Ureter (tissue), 1 donor: ENCODE measurements around the gene GOLGA6L2. TPM values are rescaled to one million over a fixed set of nuclear protein-coding genes. Genes with fewer than 3 reads are reported as not detected.
"Not testable (repeated sequence)": the region's sequence is repeated elsewhere in the genome, so short reads cannot be mapped to it uniquely, and the experiment has no call there.

Experiments used
- DNase-seq: peaks from one replicate; pipeline ENCODE4 v3.0.0-alpha.2; 2020; ENCODE audit warnings: low spot score
- total RNA-seq: library from RNA; stranded (reverse); gene quantifications from one replicate; pipeline ENCODE4 v1.2.4, GENCODE V29; 2023
- donor health status: DM: yes; HTN: yes; CAD: no.

Gene GOLGA6L2, protein sequence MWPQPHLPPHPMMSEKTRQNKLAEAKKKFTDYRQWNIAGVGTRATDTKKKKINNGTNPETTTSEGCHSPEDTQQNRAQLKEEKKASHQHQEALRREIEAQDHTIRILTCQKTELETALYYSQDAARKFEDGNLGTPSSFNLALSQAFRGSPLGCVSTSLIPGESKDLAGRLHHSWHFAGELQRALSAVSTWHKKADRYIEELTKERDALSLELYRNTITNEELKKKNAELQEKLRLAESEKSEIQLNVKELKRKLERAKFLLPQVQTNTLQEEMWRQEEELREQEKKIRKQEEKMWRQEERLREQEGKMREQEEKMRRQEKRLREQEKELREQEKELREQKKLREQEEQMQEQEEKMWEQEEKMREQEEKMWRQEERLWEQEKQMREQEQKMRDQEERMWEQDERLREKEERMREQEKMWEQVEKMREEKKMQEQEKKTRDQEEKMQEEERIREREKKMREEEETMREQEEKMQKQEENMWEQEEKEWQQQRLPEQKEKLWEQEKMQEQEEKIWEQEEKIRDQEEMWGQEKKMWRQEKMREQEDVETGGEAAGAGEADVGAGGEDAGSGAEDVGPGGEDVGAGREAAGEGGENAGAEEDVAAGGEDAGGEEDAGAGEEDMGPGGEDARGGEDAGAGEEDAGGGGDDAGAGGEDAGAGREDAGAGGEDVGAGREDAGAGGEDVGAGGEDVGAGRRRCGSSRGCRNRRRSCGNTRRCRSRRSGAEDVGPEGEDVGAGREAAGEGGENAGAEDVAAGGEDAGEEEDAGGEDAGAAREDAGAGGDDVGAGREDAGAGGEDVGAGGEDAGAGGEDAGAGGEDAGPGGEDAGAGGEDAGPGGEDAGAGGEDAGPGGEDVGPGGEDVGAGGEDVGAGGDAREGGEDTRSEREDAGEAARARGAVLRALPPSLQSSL
- total RNA-seq, result not detected

DNA sequence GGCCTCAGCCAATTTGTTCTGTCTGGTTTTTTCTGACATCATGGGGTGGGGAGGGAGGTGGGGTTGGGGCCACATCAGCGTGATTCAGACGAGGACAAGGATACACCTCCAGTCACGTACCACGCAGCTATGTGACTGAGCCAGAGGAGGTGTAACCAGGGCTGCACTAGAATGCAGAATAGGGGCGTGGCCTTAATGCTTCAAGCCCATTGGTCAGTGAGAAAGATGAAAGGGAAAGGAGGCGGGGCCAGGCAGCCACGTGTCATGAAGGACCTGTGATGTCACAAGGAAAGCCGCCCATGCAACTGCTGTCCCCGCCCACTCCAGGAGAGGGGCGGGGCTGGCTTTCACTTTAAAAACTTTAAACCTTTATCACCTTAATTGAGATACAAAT lies at the start of gene GOLGA6L2:
TSS of gene GOLGA6L2 (minus strand) at position 137 of the 394 bp plus-strand sequence. CDS start at position 75, 62 bp downstream.
- no peak for DNase-seq

DNA sequence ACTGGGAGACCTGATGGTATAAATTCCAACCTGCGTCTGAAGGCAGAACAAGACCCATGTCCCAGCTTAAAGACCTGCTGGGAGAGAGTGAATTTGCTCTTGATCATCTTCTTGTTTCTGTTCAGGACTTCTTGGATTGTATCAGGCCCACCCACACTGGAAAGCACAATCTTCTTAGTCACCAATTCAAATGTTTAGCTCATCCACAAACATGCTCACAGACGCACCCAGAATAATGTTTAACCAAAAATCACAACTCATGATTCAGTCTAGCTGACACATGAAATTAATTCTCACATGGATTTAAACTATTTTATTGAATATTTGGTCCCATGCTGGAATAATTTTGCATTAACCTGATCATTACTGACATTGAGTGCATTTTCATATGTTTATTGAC lies 37.8 kb upstream of the GOLGA6L2 start:
- DNase-seq, result no peak

DNA sequence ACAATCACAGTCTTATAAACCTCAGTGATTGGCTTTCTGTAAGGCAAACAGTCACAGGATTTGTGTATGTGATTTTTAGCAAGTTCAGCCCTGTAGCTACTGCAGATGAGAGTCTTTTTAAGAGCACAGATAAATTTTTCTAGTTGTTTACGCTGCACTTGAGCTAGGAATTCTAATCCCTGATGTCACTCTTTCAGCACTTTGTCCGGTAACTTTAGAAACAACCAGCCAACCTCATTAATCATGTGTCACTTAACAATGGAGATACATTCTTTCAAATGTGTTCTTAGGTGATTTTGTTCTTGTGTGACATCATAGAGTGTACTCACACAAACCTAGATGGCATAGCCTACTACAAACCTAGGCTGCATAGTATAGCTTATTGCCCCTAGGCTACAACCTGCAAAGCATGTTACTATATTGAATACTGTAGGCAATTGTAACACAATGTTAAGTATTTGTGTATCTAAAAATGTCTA lies 36.8 kb upstream of the GOLGA6L2 start:
- no peak for DNase-seq

DNA sequence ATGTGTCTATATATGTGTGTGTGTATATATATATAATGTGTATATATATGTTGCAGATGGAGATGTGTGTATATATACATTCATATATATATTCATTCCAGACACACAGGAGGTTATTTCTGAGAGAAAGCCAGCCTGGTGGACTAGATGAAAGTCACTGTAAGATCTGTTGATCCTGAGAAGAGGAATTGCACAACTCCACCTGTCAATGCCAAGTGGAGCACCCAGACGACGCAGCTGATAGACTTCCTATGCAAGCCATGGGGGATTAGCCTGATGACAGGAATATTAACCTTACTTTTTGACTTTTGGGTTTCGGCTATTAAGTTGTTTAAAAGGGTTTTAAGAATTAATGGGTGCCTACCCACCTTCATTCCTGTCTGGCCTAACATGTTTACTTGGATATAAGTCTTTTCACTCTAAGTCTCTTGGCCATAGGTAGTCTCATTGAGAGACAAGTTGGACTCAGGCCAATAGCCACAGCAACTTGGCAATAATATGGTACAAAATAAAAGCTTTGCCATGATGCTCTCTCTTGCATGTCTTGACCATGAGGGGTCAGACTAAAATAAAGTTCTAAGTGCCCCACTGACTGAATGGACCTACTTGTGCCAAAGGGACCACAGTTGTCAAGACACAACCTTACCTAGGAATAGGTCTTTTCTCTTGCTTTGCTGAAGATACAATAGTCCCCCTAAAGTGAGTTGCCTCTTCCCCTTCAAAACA lies 35.9 kb upstream of the GOLGA6L2 start:
- DNase-seq, result no peak

DNA sequence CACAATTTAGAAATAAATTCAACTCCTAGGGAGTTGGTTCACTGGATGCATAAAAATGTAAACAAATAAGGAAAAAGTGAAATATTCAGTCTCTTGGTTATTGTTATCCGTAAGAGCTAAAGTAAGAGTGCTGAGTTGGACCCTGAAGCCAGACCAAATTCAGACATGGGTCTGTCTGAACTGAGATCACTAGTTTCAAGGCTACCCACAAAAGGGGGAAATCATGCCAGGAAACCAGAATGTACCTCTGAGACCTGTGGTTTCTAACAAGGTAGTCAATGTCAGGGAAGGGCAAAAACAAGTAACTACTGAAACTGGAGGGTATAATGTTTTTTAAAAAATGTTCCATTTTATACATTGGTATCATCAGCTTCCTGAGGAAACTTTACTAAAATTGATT lies 35.2 kb upstream of the GOLGA6L2 start:
- no peak for DNase-seq

DNA sequence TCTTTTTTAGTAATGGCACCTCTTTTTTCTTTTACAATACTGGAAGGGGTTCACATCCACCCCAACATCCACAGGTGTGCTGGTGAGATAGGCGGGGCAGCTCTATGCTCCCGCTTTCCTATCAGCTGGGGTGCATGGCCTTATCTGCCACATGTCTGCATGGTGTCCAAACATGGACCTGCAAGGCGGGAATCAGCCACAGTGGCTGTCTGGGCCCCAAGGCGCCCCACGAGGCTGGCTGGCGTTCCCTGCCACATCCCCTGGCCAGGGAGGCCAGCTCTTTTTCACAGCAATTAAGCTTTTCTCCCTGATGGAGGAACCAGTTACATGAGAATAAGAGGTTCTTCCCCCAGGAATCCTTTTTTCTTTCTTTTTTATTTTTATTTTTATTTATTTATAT lies 30.9 kb upstream of the GOLGA6L2 start:
- DNase-seq, result no peak

DNA sequence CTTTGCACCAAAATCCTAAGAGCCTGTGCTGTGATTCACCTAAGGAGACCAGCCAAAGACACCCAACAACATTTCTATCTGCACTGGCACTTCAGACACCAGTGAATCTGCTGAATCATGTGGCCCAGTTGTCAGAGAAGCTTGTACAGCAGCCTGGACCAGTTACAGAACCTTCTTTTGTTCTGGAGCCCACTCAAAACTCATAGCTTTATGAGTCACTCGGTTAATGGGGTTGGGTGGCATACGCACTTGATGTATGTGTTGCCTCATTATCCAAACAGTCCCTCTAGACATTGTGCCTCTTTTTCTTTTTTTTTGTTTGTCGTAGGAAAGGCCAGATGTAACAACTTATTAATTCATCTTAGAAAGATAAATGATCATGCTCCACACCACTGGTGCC lies 25.6 kb upstream of the GOLGA6L2 start:
- no peak for DNase-seq

DNA sequence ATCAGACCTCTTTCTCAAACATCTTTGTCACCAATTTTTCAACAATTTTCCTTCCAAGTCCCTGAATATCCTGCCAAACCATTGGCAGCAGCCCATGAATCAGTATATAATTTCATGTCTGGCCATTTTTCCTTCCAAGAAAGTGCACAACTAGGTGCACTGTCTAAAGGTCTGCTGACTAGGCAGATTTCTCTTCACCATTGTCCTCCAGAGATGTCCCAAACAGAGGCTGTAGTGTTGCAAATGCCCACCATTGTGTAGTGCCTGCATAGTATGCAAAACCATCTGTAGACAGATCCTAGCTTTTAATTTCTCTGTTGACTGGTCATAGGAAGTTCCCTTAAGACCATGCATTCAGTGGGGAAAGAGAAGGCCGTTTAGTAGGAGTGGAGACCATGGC lies 25.0 kb upstream of the GOLGA6L2 start:
- no peak for DNase-seq

DNA sequence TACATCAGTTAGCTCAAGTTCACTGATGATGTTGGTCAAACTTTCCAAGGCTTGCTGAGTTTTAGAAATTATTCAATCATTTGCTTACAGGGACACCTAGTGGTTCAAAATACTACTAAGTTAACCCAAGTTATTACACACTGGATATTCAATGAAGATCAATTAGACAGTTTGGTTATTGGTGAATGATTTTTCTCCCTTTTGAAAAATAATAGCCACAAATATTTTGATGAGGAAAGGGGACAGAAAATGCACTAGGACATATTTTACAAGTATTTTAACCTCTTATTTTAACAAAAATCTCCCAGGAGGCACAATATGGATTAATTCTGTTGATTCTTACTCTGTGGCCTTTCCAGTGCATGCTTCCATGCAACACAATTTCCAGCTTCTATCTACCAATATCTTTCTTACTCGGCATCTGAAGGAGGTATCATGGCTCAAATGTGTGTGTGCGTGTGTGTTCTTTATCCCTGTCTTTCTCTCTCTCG lies 20.1 kb upstream of the GOLGA6L2 start:
- no peak for DNase-seq

DNA sequence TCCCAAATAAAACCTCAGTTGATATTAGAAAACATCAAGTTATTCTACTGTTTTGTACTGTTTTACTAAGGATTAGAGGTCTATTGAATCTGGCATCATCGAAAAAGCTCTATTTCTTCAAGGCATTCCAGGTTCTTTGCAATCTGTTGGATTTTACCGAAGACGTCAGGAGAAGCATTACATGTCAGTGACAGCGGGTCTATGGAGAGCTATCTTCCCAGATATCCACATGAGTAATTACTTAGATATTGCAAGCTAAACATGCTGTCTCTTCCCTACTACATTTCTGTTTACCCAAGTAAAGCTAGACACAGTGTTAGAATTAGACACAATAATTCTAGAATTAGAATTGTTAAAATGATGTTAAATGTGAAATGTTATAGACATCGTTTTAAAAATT lies 10.8 kb upstream of the GOLGA6L2 start:
- DNase-seq, result no peak

DNA sequence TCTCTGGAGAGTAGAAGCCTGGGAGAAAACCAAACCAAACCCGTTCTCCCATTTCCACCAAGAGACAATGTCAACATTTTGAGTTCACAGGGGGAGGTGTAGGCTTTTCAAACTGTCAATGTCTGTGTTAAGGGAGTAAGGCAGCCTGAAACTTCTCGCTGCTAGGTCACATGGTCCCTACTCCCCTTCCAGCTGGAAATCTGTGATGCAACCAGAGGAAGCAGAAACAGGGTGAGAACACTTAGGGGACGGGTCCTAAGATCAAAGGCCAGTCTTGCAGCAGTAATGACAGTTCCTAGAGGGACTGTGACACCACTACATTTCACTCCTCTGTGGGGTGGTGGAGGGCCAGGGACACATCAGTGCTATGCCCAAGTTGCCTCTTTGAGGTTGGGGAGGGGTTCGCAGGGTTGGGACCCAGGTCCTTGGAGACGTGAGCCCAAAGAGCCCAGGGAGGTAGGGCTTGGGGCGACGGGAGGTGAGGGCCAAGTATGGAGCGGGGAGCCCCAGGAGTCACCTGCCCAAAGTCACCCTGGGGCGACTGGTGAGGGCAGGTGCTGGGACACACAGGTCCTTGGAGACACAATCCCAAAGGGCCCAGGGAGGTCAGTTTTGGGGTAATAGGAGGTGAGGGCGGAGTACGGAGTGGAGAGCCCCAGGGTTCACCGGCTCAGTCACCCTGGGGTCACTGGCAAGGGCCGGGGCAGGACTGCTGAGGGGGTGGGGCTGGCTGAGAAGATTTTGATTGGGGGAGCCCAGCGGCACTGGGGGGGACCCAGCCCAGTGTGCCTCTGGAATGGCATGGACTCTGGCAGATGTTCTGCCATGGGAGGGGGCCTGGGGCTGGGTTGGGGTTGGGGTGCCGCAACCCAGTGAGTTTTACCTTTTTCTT lies 582 bp downstream of the GOLGA6L2 start:
- DNase-seq, result no peak

DNA sequence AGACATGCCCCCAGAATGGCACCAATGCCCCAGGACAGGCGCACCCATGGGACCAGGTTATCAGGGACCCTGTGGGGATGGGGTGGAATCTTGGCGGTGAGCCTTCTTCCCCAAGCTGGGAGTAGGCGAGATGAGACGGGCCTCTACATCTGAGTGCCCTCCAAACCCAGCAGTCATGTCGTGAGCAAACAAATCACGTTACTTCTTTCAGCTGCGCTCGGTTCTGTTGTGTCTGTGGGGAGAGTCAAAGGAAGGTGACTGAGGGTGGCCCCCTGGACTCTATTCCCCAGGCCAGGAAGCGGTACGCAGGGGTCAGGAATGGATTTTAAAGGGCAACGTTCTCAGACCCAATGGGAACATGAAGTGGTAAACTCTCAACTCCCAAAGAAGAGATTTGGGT lies 2.8 kb downstream of the GOLGA6L2 start:
- no peak for DNase-seq

DNA sequence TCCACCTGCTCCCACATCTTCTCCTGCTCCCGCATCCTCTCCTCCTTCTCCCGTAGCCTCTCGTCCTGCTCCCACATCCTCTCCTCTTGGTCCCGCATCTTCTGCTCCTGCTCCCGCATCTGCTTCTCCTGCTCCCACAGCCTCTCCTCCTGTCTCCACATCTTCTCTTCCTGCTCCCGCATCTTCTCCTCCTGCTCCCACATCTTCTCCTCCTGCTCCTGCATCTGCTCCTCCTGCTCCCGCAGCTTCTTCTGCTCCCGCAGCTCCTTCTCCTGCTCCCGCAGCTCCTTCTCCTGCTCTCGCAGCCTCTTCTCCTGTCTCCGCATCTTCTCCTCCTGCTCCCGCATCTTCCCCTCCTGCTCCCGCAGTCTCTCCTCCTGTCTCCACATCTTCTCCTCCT lies 5.8 kb downstream of the GOLGA6L2 start:
- no peak for DNase-seq

DNA sequence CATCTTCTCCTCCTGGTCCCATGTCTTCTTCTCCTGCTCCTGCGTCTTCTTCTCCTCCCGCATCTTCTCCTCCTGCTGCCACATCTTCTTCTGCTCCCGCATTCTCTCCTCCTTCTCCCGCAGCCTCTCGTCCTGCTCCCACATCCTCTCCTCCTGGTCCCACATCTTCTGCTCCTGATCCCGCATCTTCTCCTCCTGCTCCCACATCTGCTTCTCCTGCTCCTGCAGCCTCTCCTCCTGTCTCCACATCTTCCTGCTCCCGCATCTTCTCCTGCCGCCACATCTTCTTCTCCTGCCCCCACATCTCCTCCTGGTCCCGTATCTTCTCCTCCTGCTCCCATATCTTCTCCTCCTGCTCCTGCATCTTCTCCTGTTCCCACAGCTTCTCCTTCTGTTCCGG lies 6.4 kb downstream of the GOLGA6L2 start:
- DNase-seq, result no peak

DNA sequence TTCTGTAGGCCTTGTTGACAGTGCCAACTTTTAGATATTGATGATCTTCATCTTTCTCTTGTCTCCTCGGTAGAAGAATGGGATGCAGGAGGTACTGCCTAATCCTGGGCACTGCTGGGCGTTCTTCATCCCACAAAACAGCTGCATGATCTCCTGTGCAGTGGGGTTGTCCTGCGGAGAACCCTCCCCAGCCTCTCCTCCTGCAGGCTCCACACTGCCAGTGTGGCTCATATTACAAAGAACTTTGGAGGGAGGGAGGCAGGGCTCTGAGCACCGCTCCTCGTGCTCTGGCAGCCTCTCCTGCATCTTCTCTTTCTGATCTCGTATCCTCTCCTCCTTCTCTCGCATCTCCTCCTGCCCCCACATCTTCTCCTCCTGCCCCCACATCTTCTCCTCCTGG lies 7.5 kb downstream of the GOLGA6L2 start:
- no peak for DNase-seq

DNA sequence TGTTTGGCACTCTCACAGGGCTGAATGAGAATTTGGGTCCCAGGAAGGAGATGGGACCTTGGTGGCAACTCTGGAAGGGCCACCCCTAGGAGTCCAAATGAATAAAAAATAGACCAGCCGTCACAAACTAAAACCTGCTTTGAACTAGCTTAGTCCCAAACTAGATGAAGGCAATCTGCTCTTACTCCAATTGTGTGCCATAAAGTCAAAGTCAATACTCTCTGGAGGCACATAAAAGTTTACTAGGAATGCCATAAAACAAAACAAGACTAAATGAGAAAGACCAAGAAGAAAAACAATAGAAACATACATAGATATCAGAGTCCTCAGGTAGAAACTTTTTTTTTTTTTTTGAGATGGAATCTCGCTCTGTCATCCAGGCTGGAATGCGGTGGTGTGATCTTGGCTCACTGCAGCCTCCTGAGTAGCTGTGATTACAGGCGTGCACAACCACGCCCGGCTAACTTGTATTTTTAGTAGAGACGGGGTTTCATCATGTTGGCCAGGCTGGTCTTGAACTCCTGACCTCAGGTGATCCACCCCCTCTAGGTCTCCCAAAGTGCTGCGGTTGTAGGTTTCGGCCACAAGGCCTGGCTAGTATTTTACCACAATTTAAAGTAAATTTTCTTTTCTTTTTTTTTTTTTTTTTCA lies 8.1 kb downstream of the GOLGA6L2 start:
- no peak for DNase-seq

DNA sequence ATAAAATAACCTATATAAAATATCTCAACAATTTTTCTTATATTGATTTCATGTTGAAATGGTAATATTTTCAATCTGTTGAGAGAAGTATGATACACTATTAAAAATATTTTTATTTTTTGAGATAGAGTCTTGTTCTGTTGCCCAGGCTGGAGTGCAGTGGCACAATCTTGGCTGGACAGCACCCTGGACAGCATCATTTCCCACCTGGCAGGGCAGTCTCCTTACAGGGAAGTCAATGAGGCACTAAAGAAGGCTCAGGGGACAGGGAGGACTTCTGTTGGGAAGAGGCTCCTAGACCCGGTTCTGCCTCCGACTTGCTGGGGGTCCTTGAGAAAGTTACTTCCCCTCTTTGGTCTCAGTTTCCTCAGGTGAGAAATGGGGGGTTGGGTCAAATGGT lies 9.4 kb downstream of the GOLGA6L2 start:
- DNase-seq, result no peak

DNA sequence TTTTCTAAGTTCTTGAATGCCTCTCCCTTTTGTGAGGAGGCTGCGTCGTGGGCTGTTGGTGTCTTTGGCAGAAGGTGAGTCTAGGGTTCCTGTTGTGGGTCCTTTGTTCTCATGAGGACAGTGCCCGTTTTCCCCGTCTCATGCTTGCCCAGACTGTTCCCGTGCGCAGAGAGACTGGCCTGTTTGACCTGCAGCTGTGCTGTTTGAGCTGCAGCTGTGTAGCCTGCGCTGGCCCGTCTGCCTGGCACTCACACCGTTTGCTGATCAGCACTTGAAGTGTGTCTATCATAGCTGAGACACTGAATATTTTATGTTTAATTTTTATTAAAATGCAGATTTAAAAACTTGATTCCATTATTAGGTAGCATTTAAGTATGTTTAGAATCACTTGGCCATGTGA lies 9.9 kb downstream of the GOLGA6L2 start:
- no peak for DNase-seq

DNA sequence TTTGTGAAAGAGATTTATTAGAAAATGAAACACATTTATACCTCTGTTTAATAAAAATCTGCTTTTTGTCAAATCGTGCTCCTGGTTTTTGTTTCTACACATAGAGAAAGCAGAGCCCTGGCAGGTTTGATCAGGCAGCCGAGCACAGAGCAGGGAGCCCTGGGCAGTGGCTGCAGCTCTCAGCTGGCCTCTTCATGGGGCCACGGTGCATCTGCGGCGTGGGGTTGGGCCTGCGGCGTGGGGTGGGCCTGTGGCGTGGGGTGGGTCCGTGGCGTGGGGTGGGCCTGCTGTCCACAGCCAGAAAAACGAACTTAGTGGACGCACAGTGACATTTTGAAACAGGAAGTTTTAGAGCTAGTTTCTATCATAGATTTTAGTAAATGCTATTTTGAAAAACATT lies 10.6 kb downstream of the GOLGA6L2 start:
- no peak for DNase-seq

DNA sequence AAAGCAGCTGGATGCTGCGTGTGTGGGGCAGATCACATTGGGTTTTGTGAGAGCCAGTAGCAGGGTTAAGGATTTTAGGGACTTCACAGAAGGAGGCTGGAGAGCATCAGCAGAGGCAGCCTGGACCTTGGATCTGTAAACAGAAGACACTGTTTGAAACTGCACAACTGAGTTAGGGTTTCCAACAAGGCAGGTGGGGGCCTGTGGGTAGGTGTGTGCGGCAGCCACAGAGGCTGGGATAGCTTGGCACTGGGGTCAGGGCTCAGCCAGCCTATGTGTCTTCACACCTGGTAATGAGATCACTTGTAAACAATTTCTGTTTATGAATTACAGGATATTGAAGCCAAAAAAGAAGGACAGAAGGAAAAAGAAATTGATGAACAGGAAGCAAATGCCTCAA lies 12.3 kb downstream of the GOLGA6L2 start:
- DNase-seq, result not testable (repeated sequence)
